Measurements from ENCODE around the gene PRR36.

PRR36 gene

DNA sequence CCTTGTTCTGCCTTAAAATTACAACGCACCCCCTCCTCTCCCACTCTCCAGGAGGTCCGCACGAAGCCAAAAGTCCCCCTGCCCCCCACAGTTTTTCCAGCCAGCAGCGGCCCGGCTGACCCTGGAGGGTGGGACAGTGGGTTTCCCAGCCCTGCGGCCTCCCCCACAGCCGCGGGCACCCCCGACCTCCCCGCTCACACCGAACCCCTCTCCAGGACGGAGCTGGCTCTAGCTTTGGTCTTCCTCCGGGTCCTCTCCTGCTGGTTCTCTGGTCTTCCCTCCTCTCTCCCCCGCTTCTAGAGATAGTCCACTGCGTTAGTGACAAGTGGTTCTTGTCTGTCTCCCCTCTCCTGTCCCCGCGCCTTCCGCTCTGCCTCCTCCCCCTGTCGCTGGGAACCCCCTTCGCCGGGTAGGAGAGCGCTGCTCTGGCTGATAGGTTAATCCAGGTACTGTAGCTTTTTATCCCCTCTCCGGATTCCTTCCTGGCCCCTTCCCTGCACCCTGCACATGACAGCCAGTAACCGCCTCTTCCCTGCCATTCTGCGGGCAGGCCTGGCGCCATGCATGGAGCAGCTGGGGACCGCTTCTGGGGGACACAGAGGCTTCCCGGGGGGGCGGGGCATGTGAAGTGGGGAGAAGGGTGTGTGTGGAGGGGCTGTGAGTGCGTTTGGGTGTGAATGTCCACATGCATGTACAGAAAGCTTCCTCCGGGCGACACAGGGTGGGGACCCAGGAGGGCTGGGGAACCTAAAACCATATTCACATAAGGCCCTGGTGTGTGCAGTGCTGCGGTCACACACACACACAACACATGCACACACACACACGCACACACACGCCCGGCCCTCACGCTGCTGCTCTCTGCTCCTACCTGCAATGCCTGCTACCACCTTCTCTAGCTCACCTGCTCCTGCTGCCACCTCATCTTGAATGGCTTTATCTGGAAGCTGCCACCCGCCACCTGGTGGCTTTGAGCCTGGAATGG, 17.2 kb downstream of the PRR36 start:
- Histone ChIP-seq H3K9ac (ENCODE audit: low read depth, low read length) (no peak overlapping the region), H3K36me3 (ENCODE audit: insufficient read depth, low read length) (no peaks in the 10 kb centered on the region), H3K4me1 (ENCODE audit: insufficient read depth, low read length) (peaks cover 20% of the 10 kb centered on the region), H3K9me3 (ENCODE audit: control insufficient read depth, insufficient read depth, low read length) (no peaks in the 10 kb centered on the region)

DNA sequence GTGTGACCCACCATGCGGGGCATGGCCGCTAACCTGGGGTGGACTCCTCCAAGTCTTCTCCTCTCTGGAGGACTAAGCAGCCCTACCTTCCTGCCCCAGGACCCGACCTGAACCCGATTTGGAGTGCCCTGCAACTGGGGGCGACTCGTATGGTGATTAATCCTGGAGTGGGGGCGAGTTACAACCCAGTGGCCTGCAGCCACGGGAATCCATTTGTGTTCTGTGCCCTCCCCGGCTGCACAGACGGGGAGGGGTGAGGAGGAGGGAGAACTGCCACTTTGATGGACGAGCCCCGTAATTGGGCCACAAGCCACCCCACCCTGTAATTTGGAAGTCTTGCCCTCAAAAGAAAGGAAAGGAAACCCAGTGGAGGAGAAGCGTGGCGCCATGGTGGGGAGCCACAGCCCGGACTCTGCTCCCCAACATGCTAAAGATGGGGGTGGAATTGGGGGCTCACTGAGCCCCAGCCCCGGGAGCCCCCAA, 18.0 kb downstream of the PRR36 start:
- no peaks in the 10 kb centered on the region for H3K9me3 ChIP-seq (ENCODE audit: control insufficient read depth, insufficient read depth, low read length)
- H3K4me1 ChIP-seq (ENCODE audit: insufficient read depth, low read length): peaks cover 13% of the 10 kb centered on the region
- no peaks in the 10 kb centered on the region for H3K36me3 ChIP-seq (ENCODE audit: insufficient read depth, low read length)
- no peak overlapping the region for H3K9ac ChIP-seq (ENCODE audit: low read depth, low read length)

DNA sequence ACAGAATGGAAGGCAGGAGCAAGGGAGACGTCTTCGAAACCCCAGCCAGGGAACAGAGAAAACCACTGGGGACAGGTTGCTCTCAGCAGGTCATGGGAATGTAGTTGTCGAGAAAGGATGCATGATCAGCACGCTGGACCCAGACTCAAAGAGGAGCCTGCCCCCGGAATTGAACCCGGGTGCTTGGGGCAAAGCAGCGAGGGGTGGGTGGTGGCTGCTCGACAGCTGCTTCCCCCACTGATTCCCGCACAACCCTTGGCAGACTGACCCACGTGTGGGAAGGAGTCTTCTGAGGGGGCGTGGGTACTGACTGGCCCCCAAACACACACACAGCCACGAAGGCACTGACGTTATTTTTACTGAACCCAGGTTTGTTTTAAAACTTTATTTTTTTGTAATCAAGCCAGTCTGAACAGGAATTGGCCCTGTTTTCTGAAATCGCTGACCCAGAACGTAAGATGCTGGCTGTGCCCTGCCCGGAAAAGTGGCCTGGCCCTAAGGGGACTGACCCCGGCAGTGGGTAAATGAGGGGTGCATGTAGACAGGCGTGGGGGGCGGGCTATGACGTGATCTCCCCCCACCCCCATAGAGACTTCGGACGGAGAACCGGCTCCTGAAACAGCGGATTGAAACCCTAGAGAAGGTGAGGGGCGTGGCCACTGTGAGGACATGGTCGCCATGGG, 18.6 kb downstream of the PRR36 start:
- peaks cover 8% of the 10 kb centered on the region; the same call in 1 of the 2 replicates for H3K4me1 ChIP-seq (ENCODE audit: insufficient read depth, low read length)
- H3K9ac ChIP-seq (ENCODE audit: low read depth, low read length): no peak overlapping the region

DNA sequence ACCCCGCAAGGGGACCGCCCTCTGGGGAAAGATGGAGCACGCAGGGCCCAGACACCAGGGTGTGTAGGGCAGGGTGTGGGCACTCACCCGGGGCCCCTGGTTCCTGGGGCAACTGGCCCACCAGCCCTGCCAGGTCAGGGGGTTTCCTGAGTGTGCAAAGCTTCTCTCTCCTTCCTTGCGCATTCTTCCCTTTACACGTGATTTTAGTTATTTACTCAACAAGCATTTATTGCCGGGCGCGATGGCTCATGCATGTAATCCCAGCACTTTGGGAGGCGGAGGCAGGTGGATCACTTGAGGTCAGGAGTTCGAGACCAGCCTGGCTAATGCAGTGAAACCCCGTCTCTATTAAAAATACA, 20.4 kb downstream of the PRR36 start:
- no peaks in the 10 kb centered on the region for H3K36me3 ChIP-seq (ENCODE audit: insufficient read depth, low read length)
- H3K9me3 ChIP-seq (ENCODE audit: control insufficient read depth, insufficient read depth, low read length): no peaks in the 10 kb centered on the region
- peak overlapping the region; percentile 20; the same call in 1 of the 2 replicates for H3K9ac ChIP-seq (ENCODE audit: low read depth, low read length)
- peaks cover 4% of the 10 kb centered on the region; the same call in 1 of the 2 replicates for H3K4me1 ChIP-seq (ENCODE audit: insufficient read depth, low read length)

More for the DNA sequence above, 18.6 kb downstream of the PRR36 start:
- H3K9me3 ChIP-seq (ENCODE audit: control insufficient read depth, insufficient read depth, low read length): no peaks in the 10 kb centered on the region
- H3K36me3 ChIP-seq (ENCODE audit: insufficient read depth, low read length): no peaks in the 10 kb centered on the region

DNA sequence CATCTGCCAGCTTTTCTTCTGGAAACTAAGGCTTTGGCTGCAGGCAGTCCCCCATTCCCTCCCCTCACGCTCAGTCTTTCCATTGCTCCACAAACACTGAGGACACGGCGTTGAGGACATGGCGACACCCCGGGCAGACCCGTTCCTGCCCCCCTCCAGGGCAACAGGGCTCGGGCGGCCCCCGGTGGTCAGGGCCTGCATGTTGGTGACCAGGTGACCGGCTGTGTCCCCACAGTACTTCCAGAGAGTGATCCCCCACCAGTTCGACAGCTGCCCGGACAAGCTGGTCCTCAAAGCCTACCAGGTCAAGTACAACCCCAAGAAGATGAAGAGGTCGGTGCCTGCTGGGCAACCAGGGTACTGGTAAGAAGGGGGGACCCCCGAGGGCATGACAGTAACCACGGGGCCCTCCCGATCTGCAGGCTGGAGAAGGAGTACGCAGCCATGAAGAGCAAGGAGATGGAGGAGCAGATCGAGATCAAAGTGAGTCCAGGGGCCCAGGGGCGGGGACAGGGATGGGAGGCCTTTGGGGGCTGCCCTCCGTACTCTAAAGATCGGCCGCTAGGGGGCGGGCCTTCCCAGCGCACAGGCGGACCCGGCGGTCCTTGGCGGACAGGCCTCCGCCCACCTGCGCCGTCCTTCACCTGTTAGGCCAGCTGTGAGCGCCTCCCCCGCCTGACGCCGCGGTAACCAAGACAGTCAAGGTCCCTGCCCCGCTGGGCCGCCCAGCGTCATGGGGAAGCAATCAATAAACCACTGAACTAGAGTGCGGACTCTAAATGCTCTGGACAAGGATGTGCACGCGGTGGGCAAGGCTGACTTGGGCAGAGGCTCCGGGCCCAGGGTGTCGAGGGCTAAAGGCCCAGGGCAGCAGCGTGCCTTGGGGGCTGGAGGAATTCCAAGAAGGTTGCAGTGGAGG, 21.1 kb downstream of the PRR36 start:
- H3K4me1 ChIP-seq (ENCODE audit: insufficient read depth, low read length): peaks cover 4% of the 10 kb centered on the region; the same call in 1 of the 2 replicates
- no peaks in the 10 kb centered on the region for H3K9me3 ChIP-seq (ENCODE audit: control insufficient read depth, insufficient read depth, low read length)
- H3K36me3 ChIP-seq (ENCODE audit: insufficient read depth, low read length): no peaks in the 10 kb centered on the region
- peak overlapping the region; percentile 20; the same call in 1 of the 2 replicates for H3K9ac ChIP-seq (ENCODE audit: low read depth, low read length)

DNA sequence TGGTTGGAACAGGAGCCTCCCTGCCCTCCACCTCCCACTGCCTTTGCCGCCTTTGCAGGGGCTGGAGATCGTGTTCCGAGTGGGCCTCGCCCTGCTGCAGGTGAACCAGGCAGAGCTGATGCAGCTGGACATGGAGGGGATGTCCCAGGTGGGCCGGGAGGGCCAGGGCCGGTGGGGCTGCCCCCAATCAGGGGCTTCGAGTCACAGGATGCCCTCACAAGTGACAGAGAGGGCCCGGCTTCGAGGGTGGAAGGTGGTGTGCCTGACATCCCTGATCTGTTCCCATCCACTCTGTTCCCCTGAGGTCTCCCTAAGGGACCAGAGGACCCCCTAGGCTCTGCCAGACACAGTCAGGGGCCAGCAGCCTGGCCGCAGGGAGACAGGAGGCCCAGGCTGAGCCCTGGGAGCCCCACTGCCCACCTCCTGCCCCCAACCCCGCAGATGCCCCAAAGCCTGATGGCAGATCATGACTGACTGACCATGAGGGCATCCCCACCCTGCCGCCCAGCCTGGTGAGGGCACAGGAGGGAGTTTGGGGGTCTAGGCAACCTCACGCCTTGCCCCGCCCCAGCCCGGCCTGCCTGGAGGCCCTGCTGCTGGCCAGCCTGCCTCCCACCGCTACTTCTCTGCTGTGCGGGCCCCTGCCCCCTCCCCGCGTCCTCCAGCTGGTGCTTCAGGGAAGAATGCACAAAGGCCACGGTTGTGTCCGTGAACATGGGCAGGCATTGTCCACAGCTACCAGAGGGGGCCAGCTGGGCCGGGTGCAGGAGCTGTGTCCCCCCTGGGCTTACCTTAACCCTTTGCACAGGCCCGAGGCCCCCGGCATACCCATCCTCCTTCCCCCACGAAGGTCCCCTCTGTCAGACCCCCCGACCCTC, 22.3 kb downstream of the PRR36 start:
- Histone ChIP-seq H3K9ac (ENCODE audit: low read depth, low read length) (no peak overlapping the region), H3K4me1 (ENCODE audit: insufficient read depth, low read length) (no peaks in the 10 kb centered on the region; the same call in 1 of the 2 replicates), H3K9me3 (ENCODE audit: control insufficient read depth, insufficient read depth, low read length) (no peaks in the 10 kb centered on the region), H3K36me3 (ENCODE audit: insufficient read depth, low read length) (no peaks in the 10 kb centered on the region)

DNA sequence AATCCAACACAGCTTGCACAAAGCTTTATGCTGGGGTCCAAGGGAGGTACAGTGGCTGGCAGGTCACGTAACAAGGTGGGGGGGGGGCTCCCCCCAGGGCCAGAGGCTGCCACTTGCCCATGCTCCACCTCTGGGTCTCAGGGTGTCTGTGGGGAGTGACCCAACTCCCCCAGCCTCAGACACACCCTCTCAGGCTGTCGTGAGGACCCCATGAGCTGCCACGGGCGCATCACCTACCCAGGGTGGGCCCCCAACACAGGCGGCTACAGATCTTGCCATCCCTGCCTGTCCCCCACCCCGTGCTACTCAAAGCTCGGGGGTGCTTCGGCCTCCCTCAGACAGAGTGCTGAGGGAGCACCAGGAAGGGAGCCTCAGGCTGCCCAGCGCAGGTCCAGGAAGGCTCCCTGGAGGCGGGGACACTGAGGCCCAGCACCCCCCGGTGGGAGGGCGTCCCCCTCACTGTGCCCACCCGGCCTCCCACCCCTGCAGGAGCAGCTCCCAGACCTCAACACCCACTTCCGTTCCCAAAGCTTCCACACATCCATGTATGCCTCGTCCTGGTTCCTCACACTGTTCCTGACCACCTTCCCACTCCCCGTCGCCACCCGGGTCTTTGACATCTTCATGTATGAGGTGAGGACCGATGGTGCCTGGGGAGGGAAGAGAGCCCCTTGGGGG, 23.1 kb downstream of the PRR36 start:
- no peak overlapping the region for H3K9ac ChIP-seq (ENCODE audit: low read depth, low read length)
- no peaks in the 10 kb centered on the region for H3K9me3 ChIP-seq (ENCODE audit: control insufficient read depth, insufficient read depth, low read length)
- H3K4me1 ChIP-seq (ENCODE audit: insufficient read depth, low read length): no peaks in the 10 kb centered on the region; the same call in 1 of the 2 replicates
- H3K36me3 ChIP-seq (ENCODE audit: insufficient read depth, low read length): no peaks in the 10 kb centered on the region

DNA sequence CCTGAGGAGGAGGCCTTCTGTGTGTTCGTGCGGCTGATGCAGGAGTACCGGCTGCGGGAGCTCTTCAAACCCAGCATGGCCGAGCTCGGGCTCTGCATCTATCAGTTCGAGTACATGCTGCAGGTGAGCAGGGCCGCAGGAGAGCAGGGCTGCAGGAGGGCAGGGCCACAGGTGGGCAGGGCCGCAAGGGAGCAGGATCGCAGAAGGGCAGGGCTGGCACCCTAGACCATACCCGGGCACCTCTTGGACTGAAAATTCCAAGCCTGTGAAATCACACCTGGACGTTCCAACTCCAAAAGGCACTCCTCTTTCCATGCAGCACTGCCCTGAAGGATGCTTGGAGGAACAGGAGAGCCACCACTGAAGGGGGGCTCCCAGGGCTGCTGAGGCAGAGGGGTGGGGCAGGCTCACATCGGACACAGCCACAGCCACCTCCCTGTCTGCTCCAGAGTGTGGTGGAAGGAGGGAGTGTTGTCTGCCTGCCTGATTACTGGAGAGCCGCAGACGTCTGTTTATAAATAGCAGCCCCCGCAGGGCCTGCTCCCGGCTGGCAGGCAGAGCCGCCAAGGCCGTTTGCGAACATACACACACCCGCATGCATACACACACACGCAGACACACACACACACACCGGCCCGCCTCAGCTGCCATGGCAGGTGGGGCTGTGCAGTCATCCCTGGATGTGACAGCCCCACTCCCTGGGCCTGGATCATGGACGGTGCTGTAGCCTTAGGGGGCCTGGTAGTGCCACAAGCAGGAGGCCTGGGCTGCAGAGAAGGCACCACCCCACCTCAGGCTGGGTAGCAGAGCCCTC, 24.0 kb downstream of the PRR36 start:
- H3K9me3 ChIP-seq (ENCODE audit: control insufficient read depth, insufficient read depth, low read length): no peaks in the 10 kb centered on the region
- H3K4me1 ChIP-seq (ENCODE audit: insufficient read depth, low read length): no peaks in the 10 kb centered on the region; the same call in 1 of the 2 replicates
- H3K9ac ChIP-seq (ENCODE audit: low read depth, low read length): no peak overlapping the region
- H3K36me3 ChIP-seq (ENCODE audit: insufficient read depth, low read length): no peaks in the 10 kb centered on the region

DNA sequence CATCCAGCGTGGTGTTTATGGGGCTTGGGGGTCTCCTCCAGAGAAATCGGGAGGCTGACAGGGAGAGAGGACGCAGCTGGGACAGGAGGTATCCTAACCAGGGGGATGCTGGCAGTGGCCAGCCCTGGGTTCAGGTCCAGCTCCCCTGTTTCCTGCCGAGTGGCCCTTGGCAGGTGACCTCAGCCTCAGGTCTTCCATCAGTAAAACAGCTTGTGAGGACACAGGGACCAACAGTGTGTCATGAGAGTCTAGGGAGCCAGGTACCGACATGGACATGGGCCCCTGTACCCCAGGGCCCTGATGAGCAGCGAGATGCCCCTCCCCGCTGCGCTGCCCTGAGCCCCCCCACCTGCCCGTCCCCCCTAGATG, 24.6 kb downstream of the PRR36 start:
- H3K4me1 ChIP-seq (ENCODE audit: insufficient read depth, low read length): no peaks in the 10 kb centered on the region; the same call in 1 of the 2 replicates
- no peak overlapping the region for H3K9ac ChIP-seq (ENCODE audit: low read depth, low read length)

DNA sequence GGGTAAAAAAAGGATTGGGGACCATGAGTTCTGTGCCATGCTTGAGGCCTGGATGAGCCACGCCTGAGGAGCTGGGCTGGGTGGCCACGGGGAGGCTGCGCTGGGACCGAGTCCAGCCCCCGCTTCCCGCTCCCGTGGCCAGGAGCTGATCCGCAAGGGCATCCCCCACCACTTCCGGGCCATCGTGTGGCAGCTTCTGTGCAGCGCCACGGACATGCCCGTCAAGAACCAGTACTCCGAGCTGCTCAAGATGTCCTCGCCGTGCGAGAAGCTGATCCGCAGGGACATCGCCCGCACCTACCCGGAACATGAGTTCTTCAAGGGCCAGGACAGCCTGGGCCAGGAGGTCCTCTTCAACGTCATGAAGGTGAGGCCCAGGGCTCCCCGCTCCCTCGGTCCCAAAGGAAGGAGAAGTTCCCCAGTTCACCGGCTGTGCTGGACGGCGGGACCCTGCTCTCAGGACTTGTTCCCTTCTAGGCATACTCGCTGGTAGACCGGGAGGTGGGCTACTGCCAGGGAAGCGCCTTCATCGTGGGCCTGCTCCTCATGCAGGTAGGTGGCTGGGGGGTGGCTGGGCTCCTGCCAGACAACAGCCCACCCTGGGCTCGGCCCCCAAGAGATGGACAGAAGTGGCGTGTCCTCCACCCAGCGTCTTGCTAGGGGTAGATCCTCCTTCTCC, 25.3 kb downstream of the PRR36 start:
- Histone ChIP-seq H3K9ac (ENCODE audit: low read depth, low read length) (no peak overlapping the region), H3K4me1 (ENCODE audit: insufficient read depth, low read length) (no peaks in the 10 kb centered on the region; the same call in 1 of the 2 replicates), H3K36me3 (ENCODE audit: insufficient read depth, low read length) (no peaks in the 10 kb centered on the region), H3K9me3 (ENCODE audit: control insufficient read depth, insufficient read depth, low read length) (no peaks in the 10 kb centered on the region)

More for the DNA sequence above, 24.6 kb downstream of the PRR36 start:
- Histone ChIP-seq H3K9me3 (ENCODE audit: control insufficient read depth, insufficient read depth, low read length) (no peaks in the 10 kb centered on the region), H3K36me3 (ENCODE audit: insufficient read depth, low read length) (no peaks in the 10 kb centered on the region)

DNA sequence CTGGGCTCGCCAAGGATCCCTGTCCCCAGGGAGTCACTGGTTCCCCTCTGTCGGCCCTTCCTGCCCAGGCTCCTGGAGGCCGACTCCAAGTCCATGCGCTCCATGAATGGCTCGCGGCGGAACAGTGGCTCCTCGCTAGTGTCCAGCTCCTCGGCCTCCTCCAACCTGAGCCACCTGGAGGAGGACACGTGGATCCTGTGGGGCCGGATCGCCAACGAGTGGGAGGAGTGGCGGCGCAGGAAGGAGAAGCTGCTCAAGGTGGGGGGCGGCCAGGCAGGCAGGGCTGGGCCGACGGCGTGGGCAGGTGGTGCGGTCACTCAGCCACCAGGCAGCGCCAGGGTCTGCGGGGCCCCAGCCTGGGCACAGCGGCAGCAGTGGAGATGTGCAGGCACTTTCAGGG, 26.5 kb downstream of the PRR36 start:
- H3K36me3 ChIP-seq (ENCODE audit: insufficient read depth, low read length): no peaks in the 10 kb centered on the region
- H3K9me3 ChIP-seq (ENCODE audit: control insufficient read depth, insufficient read depth, low read length): no peaks in the 10 kb centered on the region
- no peak overlapping the region for H3K9ac ChIP-seq (ENCODE audit: low read depth, low read length)
- no peaks in the 10 kb centered on the region for H3K4me1 ChIP-seq (ENCODE audit: insufficient read depth, low read length)
